Stimulated activated CD8-positive, alpha-beta memory T cell treated with anti-CD3 and anti-CD28 coated beads, Interleukin-15, amount 100 ng/mL, for 24 hours (primary cell): Measurements from ENCODE around the gene LURAP1L.

Source experiments
- DNase-seq: peaks from one replicate; pipeline ENCODE4 v3.0.0-alpha.2; 2020; ENCODE audit warnings: low read depth

LURAP1L gene

DNA sequence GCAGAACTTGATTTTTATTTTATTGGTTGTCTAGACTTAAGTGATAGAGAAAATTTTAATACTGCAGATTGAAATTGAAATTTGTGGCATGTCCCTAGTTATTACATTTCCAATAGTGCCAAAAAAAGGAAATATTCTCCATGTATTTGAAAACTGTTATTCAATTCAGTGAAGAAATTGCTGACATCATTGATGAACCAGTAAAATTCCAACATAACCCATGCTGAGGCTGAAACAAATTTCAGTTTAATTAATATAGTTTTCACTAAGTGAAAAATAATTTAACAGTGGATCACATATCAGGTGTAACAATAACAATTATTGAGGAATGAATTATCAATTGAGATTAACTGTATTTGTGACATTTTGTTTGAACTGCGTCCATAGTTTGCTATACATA is 38.7 kb downstream of the LURAP1L start:
- no peak for DNase-seq

DNA sequence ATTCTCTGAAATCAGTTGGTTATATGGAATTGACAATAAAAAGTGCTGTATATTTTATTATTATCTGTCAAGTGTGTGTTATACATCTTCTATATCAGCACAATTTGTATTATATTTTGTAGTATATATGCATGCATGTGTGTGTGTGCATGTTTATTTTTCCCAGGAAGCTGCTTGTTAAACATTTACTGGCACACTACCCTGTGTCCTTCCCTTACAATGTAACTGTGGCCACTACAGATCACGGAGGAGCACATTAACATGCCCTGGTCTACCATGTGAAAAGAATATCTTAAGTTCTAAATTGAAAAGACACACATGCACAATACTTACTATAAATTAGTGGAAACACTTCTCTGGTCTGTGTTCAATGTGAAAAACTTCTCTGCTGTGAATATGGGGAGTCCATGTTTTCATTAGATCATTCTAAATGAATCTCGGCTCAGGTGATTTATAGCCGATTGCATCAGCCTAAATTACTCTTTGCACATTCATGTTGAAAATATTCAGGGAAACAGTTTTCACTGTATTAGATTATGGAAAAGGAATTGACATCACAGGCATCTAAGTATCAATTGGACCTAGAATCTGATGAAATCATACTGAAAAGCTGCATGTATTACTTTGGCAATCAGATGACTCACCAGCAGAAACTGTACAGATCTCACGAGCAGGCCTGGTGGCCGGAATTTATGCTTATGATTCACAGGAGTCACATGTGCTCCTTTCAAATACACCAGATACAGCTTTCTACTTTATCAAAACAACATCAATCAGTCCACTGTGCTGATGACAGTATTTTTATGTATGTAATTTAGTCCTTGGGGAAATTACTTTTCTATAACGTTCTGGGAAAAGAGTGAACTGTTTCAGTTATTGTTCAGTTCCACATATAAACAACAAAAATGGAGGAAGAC is 39.4 kb downstream of the LURAP1L start:
- DNase-seq, result no peak

DNA sequence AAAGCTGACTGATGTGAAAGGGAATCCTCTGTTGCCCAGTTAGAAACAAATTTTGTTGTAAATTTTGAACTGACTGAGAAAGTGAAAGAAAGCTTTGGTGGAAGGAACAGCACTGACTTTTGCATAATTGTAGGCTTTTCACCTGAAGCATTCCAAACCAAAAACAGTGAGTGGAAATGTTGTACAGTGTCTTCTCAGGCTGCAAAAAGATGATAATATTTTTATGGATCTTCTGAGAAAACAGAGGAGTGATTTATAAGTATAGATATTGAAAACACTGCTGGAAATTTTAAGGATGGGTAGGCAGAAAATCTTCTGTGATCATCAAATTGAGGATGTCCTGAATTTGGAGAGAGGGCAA is 40.0 kb downstream of the LURAP1L start:
- DNase-seq, result no peak

DNA sequence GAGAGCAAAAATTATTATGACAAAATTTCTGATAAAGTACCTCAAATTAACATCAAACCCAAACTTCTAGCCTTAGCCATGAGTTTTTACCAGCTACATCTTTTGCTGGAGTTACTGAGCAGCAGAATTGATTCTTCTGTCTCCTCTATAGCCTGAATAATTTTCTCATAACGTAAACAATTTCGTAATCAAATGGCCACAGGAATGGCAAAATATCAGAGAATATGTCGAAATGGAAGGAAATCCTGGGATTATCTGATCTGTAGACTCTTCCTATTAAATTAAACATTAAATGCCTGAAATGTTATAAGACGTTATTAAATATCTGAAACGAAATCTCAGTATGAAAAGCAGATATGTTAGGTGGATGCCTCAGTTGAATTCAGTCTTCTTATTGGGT is 41.1 kb downstream of the LURAP1L start:
- no peak for DNase-seq

DNA sequence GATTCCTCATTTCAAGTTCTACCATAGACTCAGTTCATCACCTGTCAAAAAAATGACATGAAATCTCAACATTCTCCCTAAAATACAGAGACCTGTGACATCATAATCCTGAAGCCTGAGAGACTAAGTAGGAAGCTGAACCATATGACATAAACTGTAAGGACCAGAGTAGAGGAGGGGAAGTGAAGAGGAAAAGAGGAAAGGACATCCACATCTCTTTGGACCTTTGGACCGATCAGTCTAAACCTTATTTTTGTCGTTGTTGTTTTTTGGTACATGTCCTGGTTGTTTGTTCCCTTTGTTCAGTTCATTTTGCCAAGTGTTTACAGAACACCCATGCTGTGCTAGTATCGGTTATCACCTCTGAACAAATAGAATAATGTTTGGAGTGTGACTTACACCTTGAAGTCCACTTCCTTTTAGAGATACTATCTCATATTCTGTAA is 41.9 kb downstream of the LURAP1L start:
- no peak for DNase-seq

DNA sequence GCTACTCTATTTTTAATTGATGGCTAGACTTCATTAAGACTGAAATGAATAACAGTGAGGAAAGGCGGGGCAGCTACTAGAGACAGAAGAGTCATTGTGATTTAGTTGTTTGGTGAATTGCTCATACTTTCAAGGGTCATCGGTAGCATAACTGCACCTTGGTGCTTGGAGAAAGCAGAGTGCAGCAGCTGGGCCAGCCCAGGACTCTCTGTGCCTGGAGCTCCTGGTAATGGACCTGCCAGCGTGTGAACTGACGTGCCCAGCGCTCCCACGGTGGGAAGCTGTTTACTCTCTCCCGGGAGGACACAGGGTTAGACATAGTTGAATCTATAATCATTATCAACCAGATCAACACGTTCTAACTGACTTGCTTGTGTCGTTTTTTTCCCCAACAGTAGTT is 42.9 kb downstream of the LURAP1L start:
- no peak for DNase-seq

DNA sequence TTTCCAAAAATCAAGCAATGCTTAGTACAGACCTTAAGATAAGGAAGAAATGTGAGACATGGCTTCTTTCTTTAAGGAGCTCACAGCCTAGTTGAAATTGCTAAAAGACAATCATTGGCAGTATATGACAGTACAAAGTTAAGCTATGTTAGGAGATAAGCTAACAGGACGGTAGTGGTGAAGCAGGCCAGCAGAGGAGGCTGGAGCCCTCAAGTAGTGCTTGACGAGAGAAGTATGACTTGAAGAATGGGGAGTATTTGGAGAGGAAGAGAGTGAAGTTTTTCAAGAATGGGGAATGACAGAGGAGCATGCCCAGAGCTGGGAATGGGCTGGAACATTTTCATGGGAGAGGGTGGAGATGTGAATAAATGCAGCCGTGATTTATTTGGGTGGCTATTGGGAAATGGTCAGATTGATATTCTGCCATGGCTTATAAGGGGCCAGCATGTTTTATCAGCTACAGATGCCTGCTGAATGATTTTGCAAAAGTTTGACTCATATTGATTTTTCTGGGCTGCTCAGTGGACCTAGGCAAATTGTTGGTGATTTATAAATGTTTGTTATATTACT is 43.7 kb downstream of the LURAP1L start:
- DNase-seq, result no peak

DNA sequence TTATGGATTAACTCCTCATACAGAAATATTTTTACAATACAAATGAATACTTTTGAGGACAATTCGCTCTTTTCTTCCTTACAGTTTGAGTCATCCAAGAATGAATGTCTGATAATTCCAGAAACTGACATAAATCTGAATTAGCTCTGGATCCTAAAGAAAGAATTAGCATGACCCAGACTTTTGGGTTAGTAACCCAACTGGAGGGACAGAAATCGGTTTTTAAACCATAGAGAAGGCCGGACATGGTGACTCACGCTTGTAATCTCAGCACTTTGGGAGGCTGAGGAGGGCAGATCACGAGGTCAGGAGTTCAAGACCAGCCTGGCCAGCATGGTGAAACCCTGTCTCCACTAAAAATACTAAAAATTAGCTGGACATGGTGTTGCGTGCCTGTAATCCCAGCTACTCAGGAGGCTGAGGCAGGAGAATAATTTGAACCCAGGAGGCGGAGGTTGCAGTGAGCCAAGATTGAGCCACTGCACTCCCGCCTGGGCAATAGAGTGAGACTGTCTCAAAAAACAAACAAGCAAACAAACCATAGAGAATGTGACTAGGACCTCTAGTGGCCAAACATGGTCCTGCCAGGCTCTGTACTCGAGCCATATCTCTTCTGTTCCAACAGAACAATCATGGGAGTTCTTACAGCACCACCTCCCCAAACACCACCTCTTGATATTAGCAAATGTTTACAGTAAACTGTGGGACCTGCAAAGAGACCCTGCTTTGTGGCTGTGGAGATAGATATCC is 44.8 kb downstream of the LURAP1L start:
- no peak for DNase-seq

DNA sequence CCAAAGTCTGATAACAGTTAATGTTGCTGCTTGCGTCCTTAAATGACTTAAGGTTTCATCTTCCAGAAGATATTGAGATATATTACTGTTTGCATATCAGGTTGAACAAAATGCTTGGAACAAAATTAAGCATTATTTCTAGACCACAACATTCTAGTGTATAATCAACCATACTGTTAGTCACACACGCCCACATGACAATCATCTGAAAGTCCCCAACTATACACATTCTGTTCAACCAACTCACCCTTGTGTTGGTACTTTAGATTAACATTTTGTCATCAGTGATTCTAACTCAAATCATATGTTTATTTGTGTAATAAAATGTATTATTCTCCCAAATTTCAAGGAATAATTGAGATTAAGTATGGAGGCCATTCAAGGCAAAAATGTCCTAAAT is 47.3 kb downstream of the LURAP1L start:
- no peak for DNase-seq

DNA sequence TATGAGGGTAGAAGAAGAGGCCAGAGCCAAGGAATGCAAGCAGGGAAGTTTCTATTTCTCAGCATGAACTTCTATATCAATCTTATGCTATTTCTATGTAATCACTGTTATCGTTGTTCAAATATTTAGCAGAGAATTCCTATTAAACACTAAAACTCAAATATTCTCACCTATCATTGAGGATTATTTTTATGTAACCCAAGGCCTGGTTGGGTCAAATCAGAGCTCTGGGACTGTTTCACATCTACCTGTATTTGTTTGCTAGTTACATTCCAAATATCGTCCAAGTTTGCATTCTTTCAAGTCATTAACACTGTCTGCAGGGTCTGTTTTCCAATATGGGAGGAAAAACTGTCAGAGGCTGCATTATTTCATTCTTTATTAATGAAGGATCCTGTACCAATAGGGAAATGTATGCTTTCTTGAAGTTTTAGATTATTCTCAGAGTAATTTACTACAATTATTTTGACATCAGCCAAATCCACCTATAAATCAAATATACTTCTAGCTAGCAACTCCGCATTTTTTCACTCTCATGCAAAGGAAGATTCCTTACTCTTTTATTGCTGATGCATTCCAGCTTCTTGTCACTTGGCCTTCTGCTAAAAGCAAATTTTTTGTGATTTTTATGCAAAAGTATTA is 52.2 kb downstream of the LURAP1L start:
- no peak for DNase-seq

DNA sequence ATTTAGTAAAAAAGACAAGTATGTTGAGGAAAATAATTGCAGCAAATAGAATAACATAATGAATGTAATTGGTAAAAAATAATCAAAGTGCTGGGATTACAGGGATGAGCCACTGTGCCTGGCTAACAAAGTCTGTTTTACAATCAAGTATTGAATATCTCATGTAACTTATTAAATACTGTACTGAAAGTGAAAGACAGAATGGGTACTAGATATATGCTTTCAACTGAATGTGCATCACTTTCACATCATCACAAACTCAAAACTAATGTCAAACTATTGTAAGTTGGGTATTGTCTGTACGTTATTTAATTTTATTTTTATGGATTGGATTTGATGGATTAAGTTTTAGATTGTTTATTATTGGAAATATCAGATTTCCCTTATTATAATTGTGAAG is 58.9 kb downstream of the LURAP1L start:
- no peak for DNase-seq

DNA sequence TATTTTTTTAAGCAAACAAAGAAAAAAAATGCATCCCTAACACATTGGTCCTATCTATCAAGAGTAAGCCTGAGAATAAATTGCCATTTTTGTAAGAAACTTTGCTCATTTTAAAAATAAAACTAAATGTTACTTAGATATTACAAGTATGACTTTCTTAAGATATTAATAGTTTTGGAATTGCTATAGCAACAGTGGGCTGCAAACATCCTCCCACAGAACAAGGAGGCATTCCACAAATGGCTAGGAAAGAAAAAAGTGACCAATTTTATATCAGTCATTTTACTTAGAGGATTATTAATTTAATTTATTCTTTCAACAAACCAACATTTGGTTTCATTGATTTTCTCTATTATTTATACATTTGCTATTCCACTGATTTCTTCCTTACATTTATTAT is 63.7 kb downstream of the LURAP1L start:
- DNase-seq, result no peak

DNA sequence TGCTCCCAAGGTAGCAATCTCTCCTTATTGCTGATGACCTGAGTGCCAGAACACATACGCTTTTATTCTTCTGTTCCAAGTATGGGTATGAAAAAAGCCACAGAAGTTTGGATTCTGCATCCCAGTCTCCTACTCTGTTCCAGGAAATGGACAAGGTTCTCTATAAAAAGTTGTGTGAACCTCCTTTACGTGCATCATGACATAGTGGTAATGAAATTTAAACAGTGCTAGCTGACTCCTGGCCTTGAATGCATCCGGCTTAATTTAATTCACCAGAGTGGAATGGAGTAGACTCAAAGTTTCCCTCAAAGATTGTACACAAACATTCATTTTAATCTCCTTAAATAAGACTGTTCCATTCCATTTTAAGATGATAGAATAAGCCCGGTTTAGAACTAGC is 68.9 kb downstream of the LURAP1L start:
- no peak for DNase-seq

DNA sequence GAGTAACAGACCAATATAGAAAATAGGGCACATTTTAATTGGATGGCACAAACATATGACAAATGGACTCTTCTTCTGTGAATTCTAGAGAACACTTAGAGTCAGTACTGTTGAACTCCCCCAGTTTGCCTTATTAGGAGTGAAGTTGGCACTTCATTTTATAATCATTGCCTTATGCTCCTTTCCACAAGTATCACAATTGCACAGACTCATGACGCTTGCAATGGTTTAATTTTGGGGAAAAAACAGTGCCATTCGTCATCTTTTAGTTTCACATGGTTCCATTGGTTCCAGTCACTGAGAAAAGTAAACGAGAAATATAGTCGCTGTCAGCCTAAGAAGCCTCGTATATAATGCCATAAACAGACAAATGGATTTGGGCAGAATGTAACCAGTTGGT is 71.2 kb downstream of the LURAP1L start:
- no peak for DNase-seq

DNA sequence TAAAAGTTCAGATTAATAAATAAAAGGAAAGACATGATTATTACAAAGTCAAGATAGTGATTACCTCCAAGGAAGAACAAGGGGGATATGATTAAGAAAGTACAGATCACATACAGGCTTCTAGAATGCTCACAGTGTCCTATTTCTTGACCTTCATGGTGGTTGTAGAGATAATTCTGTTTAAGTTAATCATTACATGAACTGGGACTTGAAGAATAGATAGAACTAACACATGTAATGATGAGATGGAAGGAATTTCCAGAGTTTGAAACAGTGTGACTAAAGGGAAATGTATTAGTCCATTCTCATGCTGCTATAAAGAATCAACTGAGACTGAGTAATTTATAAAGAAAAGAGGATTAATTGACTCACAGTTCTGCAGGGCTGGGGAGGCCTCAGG is 72.7 kb downstream of the LURAP1L start:
- DNase-seq, result no peak

DNA sequence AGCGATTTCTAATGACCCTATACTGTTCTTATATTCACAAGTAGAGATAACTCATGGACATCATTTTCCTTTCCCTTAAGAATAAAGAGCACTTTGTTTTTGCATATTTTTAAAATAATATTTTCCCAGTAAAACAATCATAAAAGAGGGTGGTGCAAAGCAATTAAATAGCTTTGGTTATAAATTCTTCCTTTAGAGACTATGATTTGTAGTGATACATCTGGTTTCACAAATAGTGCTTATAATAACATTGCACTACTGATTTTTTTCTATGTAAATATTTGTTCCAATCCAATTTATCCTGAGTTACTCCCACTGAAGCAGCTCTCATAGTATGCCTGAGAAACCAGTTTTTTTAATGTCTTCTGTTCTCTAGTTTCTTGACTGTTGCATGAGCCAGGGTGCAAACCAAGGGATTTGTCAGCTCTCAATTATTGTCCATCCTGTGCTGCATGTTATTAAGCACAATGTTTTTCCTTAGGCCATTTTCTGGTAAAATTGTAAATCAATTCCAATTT is 74.7 kb downstream of the LURAP1L start:
- no peak for DNase-seq

DNA sequence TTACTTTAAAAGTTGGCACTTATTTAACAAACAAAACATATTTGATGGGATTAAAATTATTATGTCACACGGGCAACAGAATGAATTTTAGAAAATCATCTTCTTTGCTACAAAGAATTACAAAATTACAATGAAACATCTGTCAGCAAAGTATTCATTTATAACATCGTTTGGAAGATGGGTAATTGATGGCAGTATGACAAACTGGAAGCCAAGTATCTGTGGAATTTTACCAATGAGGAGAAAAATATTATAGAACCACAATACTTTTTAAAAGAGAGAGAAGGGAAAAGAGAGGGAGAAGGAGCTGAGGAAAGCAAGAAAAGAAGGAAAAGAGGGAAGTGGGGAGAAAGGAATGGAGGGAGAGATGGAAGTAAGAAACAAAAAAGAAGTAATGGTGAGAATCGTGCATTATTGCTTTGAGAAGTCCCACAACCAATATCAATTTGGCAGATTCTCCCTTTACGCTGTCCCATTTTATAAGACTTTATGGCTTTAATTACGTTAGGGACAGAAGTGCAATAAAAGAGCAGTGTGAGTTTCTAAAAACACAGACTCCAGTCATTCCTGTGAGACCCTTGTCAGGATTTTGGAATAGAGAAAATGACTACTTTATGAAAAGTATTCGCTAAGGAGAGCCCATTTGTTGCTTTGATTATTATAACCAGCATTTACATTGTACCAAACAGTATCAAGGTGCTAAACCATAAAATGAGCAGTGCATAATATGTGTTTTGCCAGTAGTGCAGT is 76.7 kb downstream of the LURAP1L start:
- DNase-seq, result no peak

DNA sequence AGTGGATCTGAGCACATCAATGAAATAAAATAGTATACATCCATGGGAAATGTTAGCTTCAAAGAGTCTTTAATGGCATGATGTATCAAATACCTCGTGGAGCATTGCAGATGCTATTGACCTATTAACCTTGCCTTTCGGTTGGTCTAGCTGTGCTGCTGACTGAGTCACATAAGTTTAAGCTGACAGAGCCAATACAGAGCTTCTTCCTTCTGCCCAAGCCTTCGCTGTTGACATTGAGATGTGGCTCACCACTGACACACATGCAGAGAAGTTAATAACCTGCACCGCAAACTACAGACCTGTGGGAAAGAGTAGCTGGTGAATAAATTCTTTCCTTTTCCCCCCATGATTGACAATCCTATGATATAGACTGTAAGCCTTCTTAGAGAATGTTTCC is 78.2 kb downstream of the LURAP1L start:
- DNase-seq, result no peak

DNA sequence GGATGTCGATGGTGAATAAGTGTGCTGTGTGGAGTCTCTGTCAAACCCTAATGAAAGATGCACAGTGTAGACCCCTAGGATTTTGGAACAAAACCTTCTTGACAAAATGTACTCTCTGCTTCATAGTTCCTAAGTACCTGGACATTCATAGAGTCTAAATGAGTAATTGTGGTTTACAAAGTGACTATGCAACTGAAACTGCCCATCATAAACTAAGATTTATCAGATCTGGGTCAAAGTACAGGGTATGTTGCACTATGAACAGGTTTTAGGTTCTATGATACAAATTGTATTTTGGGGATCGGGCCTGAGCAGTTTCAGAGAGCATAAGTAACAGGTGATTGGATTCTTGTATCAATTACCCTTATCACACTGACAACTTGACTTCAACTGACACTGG is 79.4 kb downstream of the LURAP1L start:
- no peak for DNase-seq

DNA sequence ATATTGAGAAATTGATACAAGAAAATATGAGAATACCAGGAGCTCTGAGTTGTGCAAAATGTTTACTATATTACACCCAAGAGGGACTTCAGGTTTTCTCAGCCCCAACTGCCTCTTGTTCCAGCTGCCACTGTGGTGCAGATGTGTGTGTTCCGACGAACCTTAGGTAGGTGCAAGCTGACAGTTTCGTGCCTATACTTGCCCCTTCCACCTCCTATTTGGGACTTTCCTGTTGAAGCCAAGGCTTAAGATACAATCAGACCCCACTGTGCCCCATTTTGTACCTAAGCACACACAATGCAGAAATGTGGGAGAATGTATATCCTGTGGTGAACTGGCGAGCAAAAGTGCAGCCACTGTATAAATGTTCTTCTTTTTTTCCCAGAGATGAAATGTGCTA is 80.2 kb downstream of the LURAP1L start:
- DNase-seq, result no peak

DNA sequence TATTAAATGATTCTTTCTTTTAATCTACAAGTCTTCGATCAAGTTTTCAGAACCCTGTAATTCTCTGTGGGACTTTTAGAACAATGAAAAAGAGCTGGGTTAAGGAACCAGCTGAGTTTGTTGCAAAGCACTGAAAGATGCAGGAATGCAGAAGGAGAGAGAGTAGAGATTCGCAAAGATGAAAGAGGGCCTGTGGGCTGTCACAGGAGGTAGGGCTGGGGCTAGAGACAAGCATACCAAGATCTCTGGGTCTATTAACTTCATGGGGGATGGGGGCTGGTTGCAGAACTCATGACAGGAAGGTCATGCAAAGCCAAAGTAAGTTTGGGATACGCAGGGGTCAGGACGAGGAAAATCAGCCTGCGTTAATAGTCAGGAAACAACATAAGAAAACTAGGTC is 81.8 kb downstream of the LURAP1L start:
- DNase-seq, result no peak
